Endothelial cell of umbilical vein (primary cell): ENCODE results near the gene GALNT14. TPM values are rescaled to one million over a fixed set of nuclear protein-coding genes. Genes with fewer than 3 reads are reported as not detected.

ENCODE experiments used
- BruUV-seq: library from RNA; stranded (reverse); fragments of 400-500 nt; replicated peaks from 2 replicates; lab custom pipeline; 2021; lab: Mats Ljungman, UMichigan
- CTCF ChIA-PET: fragments of 300-600, 350-600 bp; sonication (Branson Sonifier 250); formaldehyde crosslinking; loops from one replicate; lab custom pipeline; 2021; ENCODE audit warnings: antibody characterized with exemption, inconsistent platforms; lab: Charles Lee
- POLR2A ChIA-PET: fragments of 300-600, 350-600 bp; sonication (Branson Sonifier 250); formaldehyde crosslinking; loops from one replicate; lab custom pipeline; 2021; ENCODE audit warnings: antibody characterized with exemption, inconsistent platforms; lab: Charles Lee
- DNase-seq: peaks from one replicate; pipeline ENCODE4 v3.0.0-alpha.2; 2011; ENCODE audit warnings: low read depth, low spot score
- FAIRE-seq: peaks from 2 replicates; lab custom pipeline; 2011; peaks lifted over from hg19 to GRCh38; lab: Jason Lieb, UNC
- H2AFZ ChIP-seq: 2 replicates; pipeline ENCODE4 v1.6.0; 2012; ENCODE audit warnings: low read depth, low read length, control low read depth, inconsistent platforms
- H3K27ac ChIP-seq: 2 replicates; pipeline ENCODE4 v1.5.1; 2011; ENCODE audit warnings: low read depth, mild to moderate bottlenecking, control low read depth, low read length, moderate library complexity; ENCODE audit not compliant: insufficient read depth
- H3K27me3 ChIP-seq, 2 experiments: 2 replicates each; pipeline versions ENCODE4 v1.6.0 to v1.6.1; 2011; ENCODE audit warnings: low read length in 2 of 2, mixed read lengths in 1 of 2; ENCODE audit not compliant: control insufficient read depth in 2 of 2, insufficient read depth in 2 of 2
- H3K36me3 ChIP-seq, 2 experiments: 2 replicates in 1 of 2; 3 replicates in 1 of 2; pipeline ENCODE4 v1.5.1; 2011; ENCODE audit warnings: low read length in 2 of 2, mild to moderate bottlenecking in 1 of 2, moderate library complexity in 1 of 2; ENCODE audit not compliant: control insufficient read depth in 2 of 2, insufficient read depth in 2 of 2; ENCODE audit errors: extremely low read depth in 1 of 2
- H3K4me1 ChIP-seq: 3 replicates; pipeline ENCODE4 v1.5.1; 2011; ENCODE audit warnings: mild to moderate bottlenecking, low read length; ENCODE audit not compliant: control insufficient read depth, insufficient read depth; ENCODE audit errors: extremely low read depth
- H3K4me2 ChIP-seq: 2 replicates; pipeline ENCODE4 v1.6.1; 2011; ENCODE audit warnings: low read length, control low read depth, mixed read lengths; ENCODE audit not compliant: insufficient read depth
- H3K4me3 ChIP-seq, 3 experiments: fragments of 200-600 bp in 1 of 3; sonication (generic), shearing (Covaris generic) in 1 of 3; replicated peaks in 1 of 3; 2 replicates each; pipeline ENCODE4 v1.5.1; 2011 to 2016; ENCODE audit warnings: control low read depth in 3 of 3, low read length in 3 of 3, mild to moderate bottlenecking in 2 of 3, inconsistent platforms in 1 of 3, low read depth in 1 of 3, moderate library complexity in 1 of 3; ENCODE audit not compliant: insufficient read depth in 1 of 3
- H3K79me2 ChIP-seq: 2 replicates; pipeline ENCODE4 v1.6.0; 2012; ENCODE audit warnings: low read length, inconsistent platforms; ENCODE audit not compliant: control insufficient read depth, insufficient read depth
- H3K9ac ChIP-seq: replicated peaks from 2 replicates; pipeline ENCODE3; 2011; ENCODE audit warnings: low read length, control low read depth; ENCODE audit not compliant: insufficient read depth; ENCODE audit errors: extremely low read depth
- H3K9me1 ChIP-seq: replicated peaks from 3 replicates; pipeline ENCODE4 v1.6.0; 2011; ENCODE audit warnings: mild to moderate bottlenecking, low read length; ENCODE audit not compliant: control insufficient read depth, insufficient read depth; ENCODE audit errors: extremely low read depth
- H3K9me3 ChIP-seq: replicated peaks from 2 replicates; pipeline ENCODE4 v1.5.1; 2012; ENCODE audit warnings: low read length, inconsistent platforms; ENCODE audit not compliant: control insufficient read depth, insufficient read depth
- H4K20me1 ChIP-seq: replicated peaks from 2 replicates; pipeline ENCODE3; 2011; ENCODE audit warnings: mild to moderate bottlenecking, low read length; ENCODE audit not compliant: control insufficient read depth, insufficient read depth; ENCODE audit errors: extremely low read depth
- CTCF ChIP-seq, 2 donors: IDR thresholded peaks; 1 replicate in 1 of 2; 2 replicates in 1 of 2; pipeline ENCODE4 v1.5.1; 2011; ENCODE audit warnings: low read length in 2 of 2, mild to moderate bottlenecking in 2 of 2, moderate library complexity in 2 of 2, control low read depth in 1 of 2, inconsistent platforms in 1 of 2, low read depth in 1 of 2; ENCODE audit not compliant: insufficient read depth in 1 of 2; ENCODE audit errors: extremely low read depth in 1 of 2
- EZH2 ChIP-seq: IDR thresholded peaks from 2 replicates; pipeline ENCODE4 v1.6.1; 2012; ENCODE audit warnings: borderline replicate concordance, low read depth, mild to moderate bottlenecking, moderate library complexity, low read length, inconsistent platforms; ENCODE audit not compliant: severe bottlenecking
- FOS ChIP-seq: IDR thresholded peaks from 2 replicates; pipeline ENCODE4 v1.6.1; 2011; ENCODE audit warnings: mild to moderate bottlenecking, low read length, moderate library complexity, borderline replicate concordance; ENCODE audit not compliant: insufficient read depth
- GATA2 ChIP-seq: IDR thresholded peaks from 2 replicates; pipeline ENCODE4 v1.7.0; 2011; ENCODE audit warnings: low read depth, mild to moderate bottlenecking, moderate library complexity, mixed read lengths, low read length; ENCODE audit not compliant: insufficient read length, insufficient read depth
- JUN ChIP-seq: IDR thresholded peaks from 2 replicates; pipeline ENCODE4 v1.6.1; 2011; ENCODE audit warnings: borderline replicate concordance, low read depth; ENCODE audit not compliant: insufficient read length, insufficient read depth
- MAX ChIP-seq: IDR thresholded peaks from 2 replicates; pipeline ENCODE4 v1.6.1; 2011; ENCODE audit not compliant: insufficient read depth, insufficient read length
- MYC ChIP-seq: IDR thresholded peaks from one replicate; pipeline ENCODE4 v1.6.1; 2011; ENCODE audit warnings: mild to moderate bottlenecking, low read depth, low read length
- POLR2A ChIP-seq: IDR thresholded peaks from 2 replicates; pipeline ENCODE4 v1.6.1; 2012; ENCODE audit warnings: low read depth, mild to moderate bottlenecking, control low read depth, low read length
- POLR2AphosphoS5 ChIP-seq: IDR thresholded peaks from 2 replicates; pipeline ENCODE4 v1.6.1; 2012; ENCODE audit warnings: low read depth, mild to moderate bottlenecking, control low read depth, low read length, moderate library complexity; ENCODE audit not compliant: insufficient read depth
- dilution Hi-C: fragments of 300-500 bp; cut with MboI; formaldehyde crosslinking; loops from one replicate; pipeline ENCODE4 v1.15.0; 2019; ENCODE audit warnings: low sequenced_read_pairs; ENCODE audit not compliant: extremely low pct_ligation_motif_present
- intact Hi-C: fragments of 100-400 bp; cut with micrococcal nuclease; formaldehyde crosslinking; loops from one replicate; pipeline ENCODE4 v1.10.0; 2022
- polyA plus RNA-seq, 4 experiments: library from polyadenylated mRNA; depleted of rRNA in 3 of 4; stranded (reverse) in 3 of 4; unstranded in 1 of 4; fragments of >200 nt; gene quantifications; 2 replicates each; pipeline versions ENCODE4 v1.2.1 to v1.2.3, GENCODE V29; 2011 to 2012; ENCODE audit warnings: missing spikeins in 1 of 4
- total RNA-seq: library from RNA; stranded (reverse); gene quantifications from 2 replicates; pipeline ENCODE4 v1.2.3, GENCODE V29; 2021

Gene GALNT14
- total and polyA plus RNA-seq, 2 donors (not counting 3 experiments of a cell fraction or from before 2014, with no cell fraction given) = 0.04 to 0.40 TPM

GRCh38 chr2:30911327-30911726 is 226.9 kb downstream of the GALNT14 start:
- H4K20me1 ChIP-seq = no peaks in the 10 kb centered on the region
- dilution Hi-C loops (no loop called here), intact Hi-C loops (no loop called here)
- no peaks in the 10 kb centered on the region for H3K9me1 ChIP-seq
- H3K27ac ChIP-seq = no peak overlapping the region
- no peak overlapping the region for H3K4me2 ChIP-seq
- CTCF ChIA-PET = no interaction called here
- TF ChIP-seq CTCF (IDR thresholded peaks at IDR 0.05; ENCODE audit: extremely low read depth in 1 of 2, insufficient read depth in 1 of 2, low read depth in 1 of 2, low read length in 2 of 2) (no peak), JUN (no peak), MYC (no peak), GATA2 (no peak), POLR2A (no peak), FOS (no peak), EZH2 (no peak), POLR2AphosphoS5 (no peak), MAX (no peak)
- no peak overlapping the region for H3K9ac ChIP-seq
- DNase-seq (no peak), FAIRE-seq (no peak)
- no TSS peak for BruUV-seq
- H3K79me2 ChIP-seq = no peaks in the 10 kb centered on the region
- H3K4me3 ChIP-seq = no peak overlapping the region
- H3K4me1 ChIP-seq = no peaks in the 10 kb centered on the region
- POLR2A ChIA-PET = no interaction called here
- H2AFZ ChIP-seq = no peak overlapping the region
- H3K27me3 ChIP-seq = no peaks in the 10 kb centered on the region
- peaks cover 4% of the 10 kb centered on the region for H3K9me3 ChIP-seq
- no peaks in the 10 kb centered on the region for H3K36me3 ChIP-seq
